GM21723 (cell line): ENCODE measurements around the gene TP53BP2.
"Not testable (repeated sequence)": the region's sequence is repeated elsewhere in the genome, so short reads cannot be mapped to it uniquely, and the experiment has no call there.

Experiments
- ATAC-seq: cut with Tn5 transposase; IDR thresholded peaks from one replicate; pipeline ENCODE4 v1.9.1; 2021; ENCODE audit warnings: mild to moderate bottlenecking, moderate library complexity; ENCODE audit not compliant: unreplicated experiment

Gene TP53BP2

DNA sequence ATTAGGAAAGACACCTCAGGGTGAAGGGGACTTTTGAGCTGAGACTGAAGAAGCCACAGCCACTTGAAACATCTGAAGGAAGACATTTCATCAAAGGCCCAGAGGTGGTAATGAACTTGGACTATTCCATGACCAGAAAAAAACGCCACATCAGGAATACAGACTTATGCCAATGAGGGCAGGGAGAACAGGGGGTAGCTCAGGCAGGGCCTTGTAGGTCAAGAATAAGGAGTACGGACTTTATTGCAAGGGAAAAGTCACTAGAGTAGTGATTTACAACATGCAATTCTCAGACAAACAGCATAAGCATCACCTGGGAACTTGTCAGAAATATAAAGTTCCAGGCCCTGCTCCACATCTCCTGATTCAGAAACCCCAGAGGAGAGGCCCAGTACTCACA, 11.8 kb downstream of the TP53BP2 start:
- ATAC-seq: no peak

DNA sequence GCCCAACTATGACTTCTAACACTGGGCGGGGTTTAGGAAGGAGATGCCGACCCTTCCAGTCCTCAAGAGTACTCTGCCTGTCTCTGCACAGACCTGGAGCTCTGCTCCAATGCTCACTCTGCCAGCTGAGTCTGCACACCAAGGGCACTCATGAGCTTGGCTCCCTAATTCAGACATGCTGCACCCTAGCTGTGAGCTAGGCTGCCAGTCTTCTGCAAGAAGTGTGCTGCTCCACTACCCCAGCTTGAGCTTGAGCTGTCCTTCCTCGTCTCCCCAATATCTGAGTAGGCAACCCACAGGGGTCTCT, 13.2 kb downstream of the TP53BP2 start:
- ATAC-seq: peak; percentile 46

DNA sequence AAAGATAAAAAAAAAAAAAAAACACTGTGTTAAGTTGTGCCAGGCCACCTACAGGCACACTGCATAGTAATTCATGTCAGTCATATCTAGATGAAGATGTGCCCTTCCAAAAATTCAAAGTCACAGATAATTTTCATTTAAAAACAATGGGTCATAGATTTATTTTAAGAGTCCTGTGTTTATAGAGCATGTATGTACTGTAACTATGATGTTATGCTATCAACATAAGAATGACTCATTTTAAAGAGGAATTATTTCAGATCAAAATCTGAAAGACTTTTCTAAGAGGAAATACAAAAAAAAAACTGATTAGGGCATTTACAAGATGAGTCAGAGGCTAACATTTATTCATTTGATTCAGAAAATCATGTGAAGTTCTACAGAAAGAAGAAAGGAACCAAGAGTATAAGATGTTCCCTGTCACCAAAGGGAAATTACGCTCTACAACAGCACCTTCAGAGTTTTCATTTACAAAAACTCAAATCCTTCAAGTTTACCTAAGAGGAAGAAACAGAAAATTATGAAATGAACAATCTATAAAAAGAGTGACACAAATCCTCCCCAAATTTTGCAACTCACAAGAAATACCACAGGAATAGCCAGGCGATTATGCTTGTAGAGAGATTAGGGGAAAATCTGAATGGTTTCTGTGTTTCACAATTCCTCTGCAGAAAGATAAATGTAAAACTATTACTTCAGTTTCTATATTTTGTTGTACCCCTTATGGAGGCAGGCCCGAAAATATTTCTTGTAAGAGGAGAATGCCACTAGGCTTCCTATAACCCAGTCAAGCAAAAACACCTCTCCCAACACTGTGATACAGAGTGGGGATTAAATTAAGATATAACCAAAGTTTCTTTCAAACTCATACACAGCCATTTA, 13.8 kb downstream of the TP53BP2 start:
- ATAC-seq: no peak

DNA sequence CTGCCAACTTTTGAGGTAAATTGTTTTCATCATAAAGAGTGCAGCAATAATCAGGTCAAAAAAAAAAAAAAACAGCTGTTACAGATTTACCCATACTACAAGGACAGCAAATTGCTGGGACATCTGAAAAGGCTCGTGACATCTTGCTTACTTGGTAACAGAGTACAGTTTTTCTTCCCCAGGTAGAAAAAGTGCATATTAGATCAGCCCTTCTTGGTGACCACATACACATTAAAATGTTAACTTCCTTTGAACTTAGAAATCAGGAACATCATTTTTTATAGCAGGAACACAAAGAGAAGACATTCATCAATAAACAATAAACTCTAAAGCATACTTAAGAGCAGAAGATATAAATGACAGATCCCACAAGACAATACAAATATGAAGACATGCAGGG, 16.1 kb downstream of the TP53BP2 start:
- ATAC-seq: no peak

DNA sequence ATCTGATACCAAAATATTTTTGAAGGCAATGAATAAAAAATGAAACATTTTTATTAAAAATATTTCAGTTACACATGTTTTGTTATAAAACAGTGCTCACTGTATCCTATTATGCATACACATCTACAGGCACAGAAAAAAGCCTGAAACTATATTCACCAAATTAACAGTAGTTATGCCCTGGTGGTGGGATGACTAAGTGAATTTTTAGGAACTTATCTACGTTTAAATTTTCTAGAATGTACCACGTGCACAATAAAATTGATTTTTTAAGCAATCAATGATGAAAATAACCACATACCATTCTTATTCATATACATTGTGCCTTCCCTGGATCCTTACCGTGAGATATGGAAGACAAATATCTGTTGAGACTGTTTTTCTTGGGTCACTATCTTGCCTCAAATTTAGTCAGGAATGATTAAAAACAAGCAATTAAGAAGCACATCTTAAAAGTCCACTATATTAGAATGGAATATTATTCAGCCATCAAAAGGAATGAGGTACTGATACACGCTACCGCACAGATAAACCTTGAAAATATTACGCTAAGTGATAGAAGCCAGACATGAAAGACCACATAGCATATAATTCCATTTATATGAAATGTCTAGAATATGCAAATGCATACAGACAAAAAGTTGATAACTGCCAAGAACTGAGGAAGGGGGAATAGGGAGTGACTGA, 17.4 kb downstream of the TP53BP2 start:
- ATAC-seq: no peak

DNA sequence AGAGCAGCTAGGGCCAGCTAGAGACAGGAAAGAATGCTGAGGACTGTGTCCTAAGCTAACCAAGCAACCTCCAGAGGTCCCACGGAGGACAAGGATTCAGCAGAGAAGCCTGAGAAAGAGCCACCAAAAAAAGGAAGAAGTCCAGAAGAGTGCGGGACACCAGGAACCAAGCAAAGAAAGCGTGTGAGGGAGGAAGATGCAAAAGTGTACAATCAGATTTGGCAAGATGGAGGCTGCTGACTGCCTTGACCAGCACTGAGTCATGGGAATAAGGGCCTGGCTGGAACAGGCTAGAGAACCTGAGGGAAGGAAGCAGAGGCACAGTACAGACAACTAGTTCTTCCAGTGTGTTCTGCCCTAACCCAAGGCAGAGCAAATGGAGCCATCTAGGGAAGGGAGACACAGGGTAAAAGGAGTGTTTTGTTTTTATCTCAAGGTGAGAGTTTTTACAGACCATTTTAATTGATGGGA, 18.5 kb downstream of the TP53BP2 start:
- no peak for ATAC-seq

DNA sequence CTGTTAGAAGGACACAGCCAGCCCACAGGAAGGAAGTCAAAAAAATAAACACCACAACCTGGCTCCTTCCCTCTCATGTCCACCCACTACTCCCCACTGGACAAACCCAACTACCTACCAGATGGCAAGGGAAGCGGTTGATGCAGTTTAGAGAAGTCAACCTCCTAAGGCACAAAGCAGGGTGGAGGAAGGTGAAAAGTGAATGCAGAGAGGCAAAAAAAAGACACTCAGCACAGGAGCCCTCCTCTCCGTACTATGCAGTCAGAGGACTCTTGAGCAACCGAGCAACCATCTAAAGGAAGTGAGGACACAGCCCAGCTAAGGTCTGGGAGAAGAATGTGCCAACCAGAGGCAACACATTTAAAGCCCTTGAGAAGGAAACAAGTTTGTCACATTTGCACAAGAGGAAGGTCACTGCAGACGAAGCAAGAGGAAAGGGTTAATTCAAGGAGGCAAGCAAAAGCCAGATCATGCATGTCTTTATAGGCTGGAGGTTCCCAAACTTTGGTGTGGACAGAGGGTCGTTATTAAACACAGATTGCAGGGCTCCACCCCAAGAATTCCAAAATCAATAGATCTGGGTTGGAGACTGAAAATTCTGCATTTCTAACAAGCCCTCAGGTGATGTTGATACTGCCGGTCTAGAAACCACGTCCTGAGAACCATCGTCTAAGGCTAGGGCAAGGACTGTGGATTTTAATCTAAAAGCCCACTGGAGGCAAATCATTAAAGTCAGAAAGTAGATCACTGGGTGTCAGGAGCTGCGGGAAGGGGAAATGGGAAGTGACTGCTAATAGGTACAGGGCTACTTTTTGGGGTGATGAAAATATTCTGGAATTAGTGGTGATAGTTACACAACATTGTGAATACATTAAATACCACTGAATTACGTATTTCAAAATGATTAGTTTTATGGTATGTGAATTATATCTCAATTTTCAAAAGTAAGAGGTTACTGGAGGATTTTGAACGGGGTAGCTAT, 19.7 kb downstream of the TP53BP2 start:
- ATAC-seq: no peak

DNA sequence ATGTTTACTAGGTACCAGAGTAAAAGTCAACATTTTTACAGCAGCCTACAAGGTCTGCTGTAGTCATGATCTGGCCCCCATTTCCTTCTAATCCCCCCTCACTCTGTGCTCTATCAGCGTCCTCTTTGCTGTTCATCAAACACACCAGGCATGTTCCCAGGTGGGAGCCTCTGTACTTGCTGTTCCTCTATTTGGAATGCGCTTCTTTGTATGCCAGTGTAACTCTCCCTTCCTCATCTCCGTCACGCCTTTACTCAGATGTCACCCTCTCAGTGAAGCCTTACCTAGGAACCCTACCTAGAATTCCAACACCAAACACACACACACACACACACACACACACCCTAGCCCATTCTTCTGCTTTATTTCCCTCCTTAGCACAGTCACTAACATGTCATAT, 21.0 kb downstream of the TP53BP2 start:
- no peak for ATAC-seq

DNA sequence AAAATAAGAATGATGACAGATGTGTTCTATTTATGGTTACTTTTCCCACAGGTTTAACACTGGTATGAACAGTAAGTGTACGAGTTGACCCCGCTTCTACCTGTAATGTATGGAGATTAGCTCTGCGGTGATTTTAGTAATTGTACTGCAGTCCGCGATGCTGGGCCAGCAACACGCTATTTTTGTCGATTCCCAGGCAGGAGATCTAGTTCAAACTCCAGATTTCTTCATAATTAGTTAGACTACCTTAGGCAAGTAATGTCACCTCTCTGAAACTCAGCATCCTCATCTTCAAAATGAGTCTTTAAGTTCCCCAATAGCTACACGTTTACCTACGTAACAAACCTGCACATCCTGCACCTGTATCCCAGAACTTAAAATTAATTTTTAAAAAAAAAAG, 21.5 kb downstream of the TP53BP2 start:
- no peak for ATAC-seq

DNA sequence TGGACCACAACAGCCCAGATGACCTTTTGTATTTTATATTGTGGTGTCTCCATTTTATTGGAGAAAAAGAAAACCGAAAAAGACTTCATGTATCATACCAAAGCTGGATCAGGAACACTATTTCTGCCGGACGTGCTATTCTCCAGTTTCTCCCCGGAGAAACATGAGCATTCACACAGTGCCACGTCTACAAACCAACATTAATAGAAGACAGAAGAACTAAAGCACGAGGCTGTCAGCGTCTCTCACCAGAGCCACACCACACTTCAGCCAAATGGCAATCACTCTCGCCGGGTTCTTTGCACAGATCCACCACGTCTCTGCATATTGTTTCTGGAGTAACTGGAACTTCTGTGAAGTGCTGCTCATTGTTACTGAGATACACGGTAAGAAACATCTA, 24.8 kb downstream of the TP53BP2 start:
- ATAC-seq: no peak

DNA sequence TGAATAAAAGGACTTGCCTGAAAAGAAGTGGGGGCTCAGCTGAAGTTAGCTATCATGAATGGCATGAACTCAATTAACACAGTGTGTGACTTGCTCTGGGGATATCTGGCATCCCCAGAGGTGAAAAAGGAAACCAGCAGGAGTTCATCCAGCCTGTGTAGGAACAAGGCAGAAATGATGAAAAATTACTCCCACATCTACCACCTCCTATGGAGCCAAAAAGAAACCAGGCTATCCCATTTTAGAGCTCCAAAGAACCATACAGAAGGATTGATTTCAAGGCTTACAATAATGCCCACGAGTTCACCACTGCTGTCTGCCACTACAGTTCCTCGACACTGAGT, 25.3 kb downstream of the TP53BP2 start:
- ATAC-seq: no peak

DNA sequence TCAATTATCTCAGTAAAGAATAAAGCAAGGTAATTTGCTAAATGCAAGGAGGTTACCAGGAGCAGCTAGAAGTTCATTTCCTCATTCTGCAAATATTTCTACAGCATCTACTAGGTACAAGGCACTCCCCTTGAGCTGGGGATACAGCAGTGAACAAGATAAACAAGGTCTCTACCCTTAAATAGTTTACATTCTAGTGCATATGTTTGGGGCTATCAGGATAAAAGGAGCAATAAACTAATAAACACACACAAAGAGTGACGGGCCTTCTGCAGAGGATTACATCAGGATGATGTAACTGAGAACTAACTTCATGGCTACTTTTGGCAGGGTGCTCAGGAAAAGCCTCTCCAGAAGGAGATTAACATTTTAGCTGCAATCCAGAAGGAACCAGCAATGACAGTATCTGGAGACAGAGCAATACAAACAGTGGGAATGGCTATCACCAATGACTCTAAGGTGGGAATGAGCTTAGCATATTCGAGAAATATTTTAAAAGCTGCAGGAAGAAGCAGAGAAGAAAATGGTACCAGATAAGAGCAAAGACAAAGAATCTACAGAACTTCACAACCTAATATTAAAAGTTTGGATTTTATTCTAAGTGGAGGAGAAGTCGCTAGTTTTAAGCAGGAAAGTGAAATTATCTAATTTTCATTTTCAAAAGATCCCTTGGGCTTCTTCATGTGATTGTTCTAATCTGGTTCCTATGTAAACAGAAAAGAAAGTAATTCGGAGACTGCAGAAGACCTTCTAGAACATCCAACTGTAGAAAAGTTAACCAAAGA, 25.8 kb downstream of the TP53BP2 start:
- no peak for ATAC-seq

DNA sequence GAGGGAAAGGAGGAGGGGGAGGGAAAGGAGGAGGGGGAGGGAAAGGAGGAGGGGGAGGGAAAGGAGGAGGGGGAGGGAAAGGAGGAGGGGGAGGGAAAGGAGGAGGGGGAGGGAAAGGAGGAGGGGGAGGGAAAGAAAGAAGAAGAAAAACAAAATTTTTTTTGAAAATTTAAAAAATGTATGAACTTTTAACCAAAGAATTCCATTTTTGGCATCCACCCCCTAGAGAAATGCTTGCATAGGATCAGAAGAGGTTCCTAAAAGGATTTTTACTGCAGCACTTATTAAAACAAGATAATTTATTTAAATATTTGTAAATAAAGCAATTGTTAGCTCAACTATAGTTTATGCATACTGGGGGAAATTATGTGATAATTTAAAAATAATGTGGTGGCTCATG, 28.5 kb downstream of the TP53BP2 start:
- not testable (repeated sequence) for ATAC-seq

DNA sequence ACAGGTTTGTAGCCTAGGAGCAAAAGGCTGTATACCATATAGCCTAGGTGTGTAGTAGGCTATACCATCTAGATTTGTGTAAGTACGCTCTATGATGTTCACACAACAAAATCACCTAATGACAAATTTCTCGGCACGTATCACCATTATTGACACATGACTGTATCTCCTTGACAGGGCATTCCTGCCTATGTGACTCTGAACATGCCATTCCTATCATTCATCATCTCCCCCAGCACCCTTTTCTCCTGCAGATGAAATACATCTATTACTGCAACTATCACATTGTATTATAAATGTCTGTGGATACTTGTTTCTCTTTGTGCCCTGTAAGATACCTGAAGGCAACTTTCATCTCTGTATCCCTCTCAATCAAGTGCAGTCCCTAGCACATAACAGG, 29.9 kb downstream of the TP53BP2 start:
- no peak for ATAC-seq

DNA sequence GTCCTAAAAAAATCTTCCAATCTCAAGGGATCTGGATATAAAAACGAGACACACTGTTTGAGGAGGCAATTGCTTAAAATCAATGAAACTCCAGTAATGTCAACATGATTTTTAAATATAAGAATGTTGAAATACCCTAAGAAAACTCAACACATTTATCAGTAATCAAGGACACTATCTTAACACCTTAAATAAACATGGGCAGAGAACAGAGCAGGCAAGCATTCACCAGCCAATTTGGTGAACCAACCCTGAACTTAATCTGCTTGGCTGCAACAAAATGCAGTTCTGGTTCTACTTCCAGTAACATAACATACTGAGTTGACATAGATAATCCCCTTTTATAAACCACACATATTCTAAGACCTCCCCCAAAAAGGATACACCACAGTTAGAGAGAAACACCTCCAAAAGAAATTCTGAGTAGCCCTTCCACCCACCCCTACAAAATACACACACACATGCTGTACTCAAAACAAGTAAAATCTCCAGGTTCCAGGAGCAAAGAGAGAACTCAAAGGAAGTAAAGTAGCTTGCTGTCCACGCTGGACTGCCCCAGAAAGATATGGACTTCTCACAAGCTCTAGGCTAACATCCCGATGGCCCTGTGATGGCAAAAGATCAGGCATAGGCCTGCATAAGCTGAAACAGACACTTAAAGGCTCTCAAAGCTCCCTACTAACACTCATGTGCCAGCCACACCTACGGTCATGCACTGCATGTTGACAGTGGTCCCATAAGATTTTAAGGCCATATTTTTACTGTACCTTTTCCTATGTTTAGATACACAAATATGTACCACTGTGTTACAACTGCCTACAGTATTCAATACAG, 30.5 kb downstream of the TP53BP2 start:
- ATAC-seq: no peak

DNA sequence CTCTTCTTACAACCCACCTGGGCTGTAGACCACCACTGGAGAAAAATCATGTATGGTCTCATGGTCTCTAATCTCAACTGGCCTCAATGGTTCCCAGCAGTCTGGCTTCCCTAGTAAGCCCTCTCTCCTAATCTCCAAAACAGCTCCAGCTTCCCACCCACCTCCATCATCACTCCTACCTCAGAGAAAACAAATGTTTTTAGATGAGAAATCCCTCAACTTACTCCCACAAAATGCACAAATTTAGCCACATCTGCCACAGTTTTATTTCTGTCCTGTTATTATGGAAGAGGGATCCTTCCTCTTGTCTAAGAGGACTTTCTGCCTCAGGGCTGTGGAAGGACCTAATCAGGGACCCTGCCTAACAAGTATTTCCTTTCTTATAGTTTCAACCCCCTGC, 32.1 kb downstream of the TP53BP2 start:
- ATAC-seq: no peak

DNA sequence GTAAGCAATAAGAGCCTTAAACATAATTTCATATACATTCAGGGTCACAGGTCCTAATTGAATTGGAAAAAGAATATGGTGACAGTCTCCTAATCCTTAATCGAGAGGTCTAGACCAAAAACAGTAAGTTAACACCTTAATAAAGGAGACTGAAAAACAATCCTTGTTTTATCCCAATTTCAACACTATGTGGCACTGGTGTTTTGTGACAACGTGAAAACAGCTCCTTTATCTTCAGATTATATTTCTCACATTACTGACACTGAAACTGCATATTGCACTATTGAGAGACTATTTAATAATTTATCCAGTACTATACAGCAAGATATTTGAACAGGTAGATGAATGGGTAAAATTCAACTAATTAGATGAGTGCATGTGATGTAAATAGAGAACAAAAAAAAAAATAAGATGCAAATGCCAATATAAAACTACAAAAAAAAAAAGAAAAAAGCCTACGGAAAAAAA, 34.1 kb downstream of the TP53BP2 start:
- ATAC-seq: no peak

DNA sequence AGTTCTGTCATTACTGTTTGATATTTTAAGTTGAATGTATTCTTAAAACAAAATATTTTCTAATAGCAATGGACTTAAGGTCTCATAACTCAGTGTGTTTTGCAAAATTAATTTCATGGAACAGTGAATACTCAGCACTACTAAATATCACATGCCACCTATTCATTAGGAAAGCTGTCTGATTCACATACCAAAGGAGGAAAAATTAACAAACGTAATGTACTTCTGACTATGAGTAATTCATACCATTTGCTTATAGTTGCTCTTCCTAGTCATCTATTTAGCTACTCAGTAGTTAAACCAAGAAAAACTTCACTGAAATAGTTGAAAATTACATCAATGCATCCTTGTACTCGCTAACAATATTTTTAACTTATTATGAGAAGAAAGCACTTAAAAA, 35.2 kb downstream of the TP53BP2 start:
- no peak for ATAC-seq

DNA sequence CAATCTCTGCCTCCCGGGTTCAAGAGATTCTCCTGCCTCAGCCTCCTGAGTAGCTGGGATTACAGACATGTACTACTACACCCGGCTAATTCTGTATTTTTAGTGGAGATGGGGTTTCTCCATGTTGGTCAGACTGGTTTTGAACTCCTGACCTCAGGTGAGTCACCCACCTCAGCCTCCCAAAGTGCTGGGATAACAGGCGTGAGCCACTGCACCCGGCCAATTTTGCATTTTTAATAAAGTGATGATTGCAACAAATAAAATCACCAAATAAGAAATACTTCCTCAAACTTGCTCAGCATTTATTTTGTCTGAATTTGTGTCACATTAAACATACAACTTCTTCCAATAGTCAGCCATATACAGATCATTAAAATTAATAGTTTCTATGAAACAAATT, 35.8 kb downstream of the TP53BP2 start:
- ATAC-seq: not testable (repeated sequence)

DNA sequence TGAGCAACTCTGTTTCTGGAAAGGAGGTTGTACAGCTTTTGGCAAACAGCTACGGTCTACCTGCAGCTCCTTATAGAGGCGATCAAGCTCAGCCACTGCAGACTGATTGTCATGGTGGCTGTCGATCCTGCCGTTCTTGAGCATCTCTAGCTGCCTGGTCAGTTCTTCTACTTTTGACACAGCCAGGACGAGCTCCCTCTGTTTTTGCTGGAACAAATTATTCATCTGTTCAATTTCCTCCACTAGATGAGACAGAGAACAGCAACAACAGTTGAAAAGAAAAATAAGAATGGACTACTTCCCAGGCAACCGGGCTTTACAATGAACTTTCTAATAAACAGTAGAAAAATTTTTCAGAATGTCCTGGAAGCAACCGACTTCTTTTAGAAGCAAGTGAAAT, 42.5 kb downstream of the TP53BP2 start:
- no peak for ATAC-seq
